T-cell (primary cell): ENCODE data around the gene RAB3IP. TPM values are rescaled to one million over a fixed set of nuclear protein-coding genes. Genes with fewer than 3 reads are reported as not detected.

Experiments used
- ATAC-seq, 4 experiments: fragments of 200-7000 bp in 3 of 4; fragments of 150-1000 bp in 1 of 4; cut with Tn5 transposase; replicated peaks in 1 of 4; 1 replicate in 3 of 4; 2 replicates in 1 of 4; pipeline ENCODE4 v1.10.0; 2021; ENCODE audit warnings: moderate library complexity in 3 of 4, mild to moderate bottlenecking in 2 of 4, moderate number of reproducible peaks in 1 of 4
- CTCF ChIA-PET, 2 donors: fragments of 300-600 bp; sonication (Branson Sonifier 250); formaldehyde crosslinking; loops; one replicate each; lab custom pipeline; 2022; ENCODE audit warnings: antibody characterized with exemption in 2 of 2; lab: Charles Lee
- POLR2A ChIA-PET, 2 donors: fragments of 300-600 bp; sonication (Branson Sonifier 250); formaldehyde crosslinking; loops; one replicate each; lab custom pipeline; 2022; ENCODE audit warnings: antibody characterized with exemption in 2 of 2; lab: Charles Lee
- DNase-seq, 35 experiments: peaks; one replicate each; pipeline versions ENCODE4 v3.0.0 to v3.0.0-alpha.2; 2013 to 2023
- H3K27ac ChIP-seq: one replicate; pipeline ENCODE4 v1.5.1; 2013; ENCODE audit warnings: low read length
- H3K27me3 ChIP-seq, 2 experiments: replicated peaks in 1 of 2; 1 replicate in 1 of 2; 2 replicates in 1 of 2; pipeline versions ENCODE4 v1.6.1 to v1.7.0; 2013; ENCODE audit warnings: low read length in 1 of 2, mixed read lengths in 1 of 2; ENCODE audit not compliant: control insufficient read depth in 2 of 2, insufficient read depth in 2 of 2; ENCODE audit errors: extremely low read depth in 1 of 2
- H3K36me3 ChIP-seq, 2 donors: 1 replicate in 1 of 2; 2 replicates in 1 of 2; pipeline versions ENCODE4 v1.6.1 to v1.7.0; 2013; ENCODE audit warnings: low read length in 1 of 2; ENCODE audit not compliant: control insufficient read depth in 2 of 2, insufficient read depth in 1 of 2; ENCODE audit errors: extremely low read depth in 1 of 2
- H3K4me1 ChIP-seq, 2 experiments: 1 replicate in 1 of 2; 2 replicates in 1 of 2; pipeline versions ENCODE4 v1.6.1 to v1.7.0; 2013; ENCODE audit warnings: low read length in 2 of 2, mixed read lengths in 1 of 2; ENCODE audit not compliant: insufficient read depth in 2 of 2, control insufficient read depth in 1 of 2; ENCODE audit errors: extremely low read depth in 1 of 2
- H3K4me3 ChIP-seq, 2 donors: 1 replicate in 1 of 2; 2 replicates in 1 of 2; pipeline versions ENCODE4 v1.5.1 to v1.7.0; 2013; ENCODE audit warnings: mild to moderate bottlenecking in 2 of 2, low read length in 1 of 2, moderate library complexity in 1 of 2; ENCODE audit not compliant: control insufficient read depth in 1 of 2; ENCODE audit errors: extremely low read depth in 1 of 2
- H3K9me3 ChIP-seq: 2 replicates; pipeline ENCODE4 v1.7.0; 2013
- H3K27ac Mint-ChIP-seq, 2 donors: one replicate each; pipeline ENCODE4 v1.8.0; 2020 to 2021; ENCODE audit warnings: mild to moderate bottlenecking in 2 of 2, mixed read lengths in 2 of 2
- H3K27me3 Mint-ChIP-seq, 2 donors: one replicate each; pipeline ENCODE4 v1.8.0; 2021 to 2022; ENCODE audit warnings: mixed read lengths in 2 of 2
- H3K36me3 Mint-ChIP-seq: one replicate; pipeline ENCODE4 v1.8.0; 2021; ENCODE audit warnings: mixed read lengths
- H3K4me1 Mint-ChIP-seq, 3 donors: one replicate each; pipeline ENCODE4 v1.8.0; 2020 to 2022; ENCODE audit warnings: mixed read lengths in 3 of 3, mild to moderate bottlenecking in 1 of 3
- H3K4me3 Mint-ChIP-seq, 3 donors: one replicate each; pipeline ENCODE4 v1.8.0; 2020 to 2022; ENCODE audit warnings: mild to moderate bottlenecking in 3 of 3, mixed read lengths in 3 of 3, moderate library complexity in 3 of 3
- H3K9me3 Mint-ChIP-seq, 3 donors: one replicate each; pipeline ENCODE4 v1.8.0; 2020 to 2022; ENCODE audit warnings: mixed read lengths in 3 of 3
- WGBS: methylation state at CpG from one replicate; pipeline ENCODE4 v1.1.5; 2013; ENCODE audit warnings: missing lambda C conversion rate; ENCODE audit not compliant: insufficient coverage; 5-methylcytosine and 5-hydroxymethylcytosine counted together
- total RNA-seq, 35 experiments: library from RNA in 6 of 35; stranded (reverse) in 6 of 35; fragments of 120-200 nt in 1 of 35; gene quantifications; one replicate each; pipeline versions ENCODE4 v1.2.1 to v1.2.4 and lab custom pipeline; 2013 to 2026

Gene RAB3IP
- total RNA-seq, 5 donors from 2014 or later (not counting 1 experiment from before 2014, with no cell fraction given) = 18.7 to 30.5 (median 20.7) TPM

DNA sequence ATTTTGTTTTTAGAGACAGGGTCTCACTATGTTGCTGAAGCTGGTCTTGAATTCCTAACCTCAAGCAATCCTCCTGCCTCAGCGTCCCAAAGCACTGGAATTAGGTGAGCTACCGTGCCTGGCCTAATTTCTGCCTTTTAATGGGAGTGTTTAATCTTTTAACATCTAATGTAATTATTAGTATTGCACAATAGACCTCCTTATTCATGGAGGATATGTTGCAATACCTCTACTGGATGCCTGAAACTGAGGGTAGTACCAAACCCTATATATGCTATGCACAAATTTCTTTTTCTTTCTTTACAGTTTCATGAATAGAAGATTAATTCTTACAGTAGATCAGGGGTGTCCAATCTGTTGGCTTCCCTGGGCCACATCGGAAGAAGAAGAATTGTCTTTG is 134.1 kb downstream of the RAB3IP start:
- POLR2A ChIA-PET = no interaction called here

More for the DNA sequence above, 134.1 kb downstream of the RAB3IP start:
- Histone ChIP-seq H3K9me3 (no peaks in the 10 kb centered on the region), H3K27ac (no peak overlapping the region), H3K4me1 (no peaks in the 10 kb centered on the region), H3K36me3 (no peaks in the 10 kb centered on the region), H3K4me3 (no peak overlapping the region), H3K27me3 (peaks cover 0 to 2% of the 10 kb centered on the region in 2 experiments)
- WGBS = no CpG with 5 or more reads among the region's 3 CpGs
- H3K9me3 Mint-ChIP-seq = peaks cover 0 to 3% (median 0%) of the 10 kb centered on the region in 3 donors
- DNase-seq = no peak
- H3K4me1 Mint-ChIP-seq = no peaks in the 10 kb centered on the region
- no peak overlapping the region for H3K27ac Mint-ChIP-seq
- CTCF ChIA-PET = interaction anchor here in 1 of 2 donors (0.6 kb wide), 1 partner anchor 63 kb away, joined by 3 read pairs; no protein-coding TSS in a partner anchor
- ATAC-seq = no peak
- H3K4me3 Mint-ChIP-seq = no peak overlapping the region
- no peaks in the 10 kb centered on the region for H3K36me3 Mint-ChIP-seq
- H3K27me3 Mint-ChIP-seq = peaks cover 14 to 16% of the 10 kb centered on the region in 2 donors

Other genes with a start within 250 kb of the RAB3IP start
- 100 to 1,000 TPM; 108 to 183 (median 111) TPM for gene CCT2, start 153.4 kb upstream of the RAB3IP start, total RNA-seq
- gene LRRC10, start 128.0 kb upstream of the RAB3IP start, total RNA-seq = not detected
- gene BEST3, start 39.6 kb upstream of the RAB3IP start, total RNA-seq = not detected
- not detected for gene MYRFL, start 86.4 kb downstream of the RAB3IP start, total RNA-seq